BE2C (cell line): Measurements from ENCODE around the gene SMIM29.

Experiments used
- DNase-seq: peaks from one replicate; pipeline ENCODE4 v3.0.0-alpha.2; 2020
- H3K27me3 ChIP-seq: fragments of 250-450 bp; sonication (Bioruptor Pico); 2 replicates; pipeline ENCODE4 v1.5.1; 2020; ENCODE audit warnings: mild to moderate bottlenecking
- H3K36me3 ChIP-seq: fragments of 250-450 bp; sonication (Bioruptor Pico); 2 replicates; pipeline ENCODE4 v1.5.1; 2020; ENCODE audit warnings: mild to moderate bottlenecking
- H3K4me1 ChIP-seq: fragments of 250-450 bp; sonication (Bioruptor Pico); 2 replicates; pipeline ENCODE4 v1.5.1; 2020
- H3K4me3 ChIP-seq: 2 replicates; pipeline ENCODE4 v1.5.1; 2011; ENCODE audit warnings: low read depth, low read length
- H3K9me3 ChIP-seq: fragments of 250-450 bp; sonication (Bioruptor Pico); 2 replicates; pipeline ENCODE4 v1.5.1; 2020
- TF ChIP-seq, protein P1 (sequence below): IDR thresholded peaks from 2 replicates; pipeline ENCODE4 v1.5.1; 2012; ENCODE audit warnings: mild to moderate bottlenecking, low read depth, low read length

The SMIM29 gene

DNA sequence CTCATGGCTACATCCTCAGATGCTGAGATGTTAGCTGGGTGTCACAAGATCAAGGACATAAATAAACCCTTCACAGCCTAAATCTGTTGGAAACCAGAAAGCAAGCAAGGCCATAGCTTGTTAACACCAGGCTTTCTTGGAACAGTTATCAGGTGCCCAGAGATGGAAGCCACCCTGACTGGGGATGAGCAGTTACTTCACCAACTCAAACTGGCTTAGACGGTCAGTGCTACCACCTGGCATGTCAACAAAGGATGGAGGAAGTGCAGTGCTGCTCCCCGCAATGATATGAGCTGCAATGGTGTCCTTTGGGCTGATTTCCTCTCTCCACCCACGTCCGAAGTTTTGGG lies 28.9 kb upstream of the SMIM29 start:
- Histone ChIP-seq H3K9me3 (no peaks in the 10 kb centered on the region), H3K4me3 (no peak overlapping the region), H3K4me1 (peaks cover 3% of the 10 kb centered on the region; the same call in 1 of the 2 replicates), H3K27me3 (no peaks in the 10 kb centered on the region), H3K36me3 (peaks cover 18% of the 10 kb centered on the region)
- DNase-seq, result no peak
- TF ChIP-seq, protein P1, sequence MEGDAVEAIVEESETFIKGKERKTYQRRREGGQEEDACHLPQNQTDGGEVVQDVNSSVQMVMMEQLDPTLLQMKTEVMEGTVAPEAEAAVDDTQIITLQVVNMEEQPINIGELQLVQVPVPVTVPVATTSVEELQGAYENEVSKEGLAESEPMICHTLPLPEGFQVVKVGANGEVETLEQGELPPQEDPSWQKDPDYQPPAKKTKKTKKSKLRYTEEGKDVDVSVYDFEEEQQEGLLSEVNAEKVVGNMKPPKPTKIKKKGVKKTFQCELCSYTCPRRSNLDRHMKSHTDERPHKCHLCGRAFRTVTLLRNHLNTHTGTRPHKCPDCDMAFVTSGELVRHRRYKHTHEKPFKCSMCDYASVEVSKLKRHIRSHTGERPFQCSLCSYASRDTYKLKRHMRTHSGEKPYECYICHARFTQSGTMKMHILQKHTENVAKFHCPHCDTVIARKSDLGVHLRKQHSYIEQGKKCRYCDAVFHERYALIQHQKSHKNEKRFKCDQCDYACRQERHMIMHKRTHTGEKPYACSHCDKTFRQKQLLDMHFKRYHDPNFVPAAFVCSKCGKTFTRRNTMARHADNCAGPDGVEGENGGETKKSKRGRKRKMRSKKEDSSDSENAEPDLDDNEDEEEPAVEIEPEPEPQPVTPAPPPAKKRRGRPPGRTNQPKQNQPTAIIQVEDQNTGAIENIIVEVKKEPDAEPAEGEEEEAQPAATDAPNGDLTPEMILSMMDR, result no peak

DNA sequence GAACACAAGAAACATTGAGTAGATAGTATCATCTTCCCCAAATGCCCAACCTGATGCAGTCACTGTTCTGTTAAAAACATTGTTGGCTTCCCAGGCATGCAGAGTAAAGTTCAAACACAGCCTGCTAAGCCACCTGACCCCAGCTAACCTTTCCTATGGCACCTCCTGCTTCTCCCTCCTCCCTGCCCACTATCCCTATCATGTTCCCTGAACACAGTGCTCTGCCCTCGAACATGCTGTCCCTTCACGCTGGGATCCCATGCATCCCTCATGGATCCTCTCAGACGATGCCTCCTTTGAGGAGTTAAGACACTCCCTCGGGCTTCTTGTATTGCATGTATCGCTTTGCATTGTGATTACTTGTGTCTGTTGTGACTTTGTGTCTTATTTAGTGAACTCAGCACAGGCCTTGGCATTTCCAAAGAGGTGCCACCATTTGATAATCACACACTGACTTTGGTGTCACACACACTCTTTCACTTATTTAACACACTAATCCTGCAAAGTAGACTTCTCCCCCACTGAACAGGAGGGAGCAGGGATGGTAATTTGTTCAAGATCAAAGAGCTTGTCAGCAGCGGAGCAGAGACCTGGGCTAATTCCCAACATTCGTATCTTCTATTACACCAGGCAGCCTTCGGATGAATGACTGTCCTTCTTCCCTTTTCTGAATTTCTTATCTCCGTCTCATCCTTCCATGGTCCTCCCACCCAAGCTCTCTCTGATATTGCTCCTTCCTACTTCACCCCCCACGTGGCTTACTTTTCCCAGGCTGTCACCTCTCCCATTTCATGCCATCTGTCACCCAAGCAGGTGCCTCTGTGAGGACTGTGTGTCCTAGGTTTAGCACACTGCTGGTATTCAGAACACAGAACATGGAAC lies 28.3 kb upstream of the SMIM29 start:
- H3K27me3 ChIP-seq, result no peaks in the 10 kb centered on the region
- peaks cover 3% of the 10 kb centered on the region; the same call in 1 of the 2 replicates for H3K4me1 ChIP-seq
- no peak for DNase-seq
- TF ChIP-seq, protein P1, result no peak
- H3K9me3 ChIP-seq, result no peaks in the 10 kb centered on the region
- H3K36me3 ChIP-seq, result peaks cover 18% of the 10 kb centered on the region
- no peak overlapping the region for H3K4me3 ChIP-seq

DNA sequence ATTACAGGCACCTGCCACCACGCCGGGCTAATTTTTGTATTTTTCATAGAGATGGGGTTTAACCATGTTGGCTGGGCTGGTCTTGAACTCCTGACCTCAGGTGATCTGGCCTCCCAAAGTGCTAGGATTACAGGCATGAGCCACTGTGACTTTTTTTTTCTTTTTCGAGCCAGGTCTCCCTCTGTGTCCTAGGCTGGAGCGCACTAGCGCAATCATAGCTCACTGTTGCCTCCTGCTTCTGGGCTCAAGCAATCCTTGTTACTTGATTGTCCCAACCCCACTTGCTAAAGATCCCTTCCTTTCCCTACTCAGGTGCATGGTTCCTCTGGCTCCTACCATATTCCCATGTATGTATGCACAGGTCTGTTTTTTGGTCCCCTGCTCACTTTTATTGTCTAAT lies 27.4 kb upstream of the SMIM29 start:
- Histone ChIP-seq H3K9me3 (no peaks in the 10 kb centered on the region), H3K36me3 (peaks cover 15% of the 10 kb centered on the region), H3K27me3 (no peaks in the 10 kb centered on the region), H3K4me3 (no peak overlapping the region), H3K4me1 (peaks cover 3% of the 10 kb centered on the region; the same call in 1 of the 2 replicates)
- DNase-seq, result no peak
- TF ChIP-seq, protein P1, result no peak

DNA sequence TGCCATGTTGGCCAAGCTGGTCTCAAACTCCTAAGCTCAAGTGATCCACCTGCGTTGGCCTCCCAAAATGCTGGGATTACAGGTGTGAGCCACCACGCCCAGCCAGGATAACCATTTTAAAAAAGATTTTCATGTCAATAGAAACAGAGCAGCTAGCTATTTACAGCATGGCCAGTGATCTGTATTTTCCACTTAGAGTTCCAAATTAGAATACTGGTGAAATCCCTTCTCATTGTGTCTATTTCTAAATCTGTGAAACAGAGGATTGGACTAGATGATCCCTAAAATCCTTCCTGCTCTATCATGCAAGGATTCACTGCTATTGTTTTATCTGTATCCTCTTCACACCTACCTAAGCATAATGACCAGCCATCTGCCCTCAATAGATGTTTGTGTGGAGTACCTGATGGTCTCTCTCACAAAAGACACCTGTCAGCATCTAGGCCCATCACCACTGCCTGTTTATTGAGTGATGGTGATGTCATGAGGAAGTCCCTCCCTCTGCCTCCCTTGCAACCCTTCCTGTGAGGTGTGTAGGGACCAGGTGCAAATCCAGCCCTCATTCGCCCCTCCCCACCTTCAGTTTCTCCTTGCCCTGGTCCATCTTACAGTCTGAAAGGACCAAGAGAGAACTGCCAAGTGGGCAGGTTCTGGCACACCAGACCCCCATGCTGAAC lies 26.5 kb upstream of the SMIM29 start:
- Histone ChIP-seq H3K4me1 (peaks cover 3% of the 10 kb centered on the region; the same call in 1 of the 2 replicates), H3K27me3 (no peaks in the 10 kb centered on the region), H3K36me3 (peaks cover 15% of the 10 kb centered on the region), H3K9me3 (no peaks in the 10 kb centered on the region), H3K4me3 (no peak overlapping the region)
- no peak for DNase-seq
- TF ChIP-seq, protein P1, result no peak

DNA sequence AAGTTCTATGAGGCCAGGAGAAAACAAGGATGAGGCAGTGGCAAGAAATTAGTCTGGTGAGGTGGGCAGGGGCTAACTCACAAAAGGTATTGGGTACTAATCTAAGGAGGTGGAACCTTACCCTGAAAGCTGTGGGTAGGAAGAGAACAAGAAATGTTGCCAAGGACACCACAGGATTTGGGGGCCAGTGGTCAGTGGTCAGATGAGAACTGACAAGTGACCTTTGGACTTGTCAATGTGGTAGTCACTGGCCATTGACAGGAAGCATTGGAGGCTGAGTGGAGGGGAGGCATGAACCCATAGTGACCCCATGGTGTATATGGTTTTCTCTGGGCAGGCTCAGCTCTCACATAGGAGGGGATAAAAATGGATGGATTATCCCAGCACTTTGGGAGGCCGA lies 25.3 kb upstream of the SMIM29 start:
- TF ChIP-seq, protein P1, result no peak
- Histone ChIP-seq H3K4me1 (peaks cover 3% of the 10 kb centered on the region; the same call in 1 of the 2 replicates), H3K27me3 (no peaks in the 10 kb centered on the region), H3K36me3 (peaks cover 4% of the 10 kb centered on the region; the same call in 1 of the 2 replicates), H3K9me3 (no peaks in the 10 kb centered on the region), H3K4me3 (no peak overlapping the region)
- no peak for DNase-seq
